Nephron (organoid): ENCODE measurements around the gene PRAMEF18.
"Not testable (repeated sequence)": the region's sequence is repeated elsewhere in the genome, so short reads cannot be mapped to it uniquely, and the experiment has no call there.

Source experiments
- H3K27ac Mint-ChIP-seq, 3 experiments: 2 replicates each; pipeline ENCODE4 v1.8.0; 2020; ENCODE audit warnings: mixed read lengths in 3 of 3, mild to moderate bottlenecking in 2 of 3, moderate library complexity in 1 of 3
- H3K27me3 Mint-ChIP-seq: 2 replicates; pipeline ENCODE4 v1.8.0; 2021; ENCODE audit warnings: low read depth, mild to moderate bottlenecking, moderate library complexity, mixed read lengths
- H3K36me3 Mint-ChIP-seq: 2 replicates; pipeline ENCODE4 v1.8.0; 2020; ENCODE audit warnings: low read depth, mixed read lengths
- H3K4me1 Mint-ChIP-seq: 2 replicates; pipeline ENCODE4 v1.8.0; 2020; ENCODE audit warnings: mixed read lengths
- H3K4me3 Mint-ChIP-seq, 3 experiments: 2 replicates each; pipeline ENCODE4 v1.8.0; 2020; ENCODE audit warnings: mild to moderate bottlenecking in 3 of 3, mixed read lengths in 3 of 3, moderate library complexity in 2 of 3
- H3K9me3 Mint-ChIP-seq: 2 replicates; pipeline ENCODE4 v1.8.0; 2020; ENCODE audit warnings: mixed read lengths
- TF ChIP-seq, protein P1 (sequence below), 3 experiments: fragments of 200-600 bp; sonication (generic); IDR thresholded peaks; one replicate each; pipeline ENCODE4 v1.5.0; 2021; ENCODE audit warnings: antibody characterized with exemption in 3 of 3; ENCODE audit not compliant: unreplicated experiment in 3 of 3

Gene PRAMEF18

DNA sequence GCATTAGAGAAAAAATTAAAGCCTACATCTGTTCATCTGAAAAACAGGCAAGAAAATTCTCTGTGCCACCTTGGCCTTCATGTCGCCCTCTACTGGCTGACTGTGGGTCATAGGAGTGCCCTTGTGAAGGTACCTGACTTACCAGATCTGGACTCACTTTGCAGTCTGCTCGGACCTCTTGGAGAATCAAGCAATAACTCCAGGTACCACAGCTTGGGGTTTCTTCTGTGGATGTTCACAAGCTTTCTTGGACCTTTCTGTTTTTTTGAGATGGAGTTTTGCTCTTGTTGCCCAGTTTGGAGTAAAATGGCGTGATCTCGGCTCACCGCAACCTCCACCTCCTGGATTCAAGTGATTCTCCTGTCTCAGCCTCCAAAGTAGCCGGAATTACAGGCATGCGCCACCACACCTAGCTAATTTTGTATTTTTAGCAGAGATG is 2.4 kb upstream of the PRAMEF18 start:
- no peak overlapping the region for H3K4me3 Mint-ChIP-seq
- H3K27me3 Mint-ChIP-seq, result peaks cover 21% of the 10 kb centered on the region
- peaks cover 46% of the 10 kb centered on the region for H3K9me3 Mint-ChIP-seq
- H3K36me3 Mint-ChIP-seq, result no peaks in the 10 kb centered on the region
- no peak overlapping the region for H3K27ac Mint-ChIP-seq
- TF ChIP-seq, protein P1, sequence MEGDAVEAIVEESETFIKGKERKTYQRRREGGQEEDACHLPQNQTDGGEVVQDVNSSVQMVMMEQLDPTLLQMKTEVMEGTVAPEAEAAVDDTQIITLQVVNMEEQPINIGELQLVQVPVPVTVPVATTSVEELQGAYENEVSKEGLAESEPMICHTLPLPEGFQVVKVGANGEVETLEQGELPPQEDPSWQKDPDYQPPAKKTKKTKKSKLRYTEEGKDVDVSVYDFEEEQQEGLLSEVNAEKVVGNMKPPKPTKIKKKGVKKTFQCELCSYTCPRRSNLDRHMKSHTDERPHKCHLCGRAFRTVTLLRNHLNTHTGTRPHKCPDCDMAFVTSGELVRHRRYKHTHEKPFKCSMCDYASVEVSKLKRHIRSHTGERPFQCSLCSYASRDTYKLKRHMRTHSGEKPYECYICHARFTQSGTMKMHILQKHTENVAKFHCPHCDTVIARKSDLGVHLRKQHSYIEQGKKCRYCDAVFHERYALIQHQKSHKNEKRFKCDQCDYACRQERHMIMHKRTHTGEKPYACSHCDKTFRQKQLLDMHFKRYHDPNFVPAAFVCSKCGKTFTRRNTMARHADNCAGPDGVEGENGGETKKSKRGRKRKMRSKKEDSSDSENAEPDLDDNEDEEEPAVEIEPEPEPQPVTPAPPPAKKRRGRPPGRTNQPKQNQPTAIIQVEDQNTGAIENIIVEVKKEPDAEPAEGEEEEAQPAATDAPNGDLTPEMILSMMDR (IDR thresholded peaks at IDR 0.05; ENCODE audit: unreplicated experiment in 3 of 3), result no peak
- H3K4me1 Mint-ChIP-seq, result no peaks in the 10 kb centered on the region

DNA sequence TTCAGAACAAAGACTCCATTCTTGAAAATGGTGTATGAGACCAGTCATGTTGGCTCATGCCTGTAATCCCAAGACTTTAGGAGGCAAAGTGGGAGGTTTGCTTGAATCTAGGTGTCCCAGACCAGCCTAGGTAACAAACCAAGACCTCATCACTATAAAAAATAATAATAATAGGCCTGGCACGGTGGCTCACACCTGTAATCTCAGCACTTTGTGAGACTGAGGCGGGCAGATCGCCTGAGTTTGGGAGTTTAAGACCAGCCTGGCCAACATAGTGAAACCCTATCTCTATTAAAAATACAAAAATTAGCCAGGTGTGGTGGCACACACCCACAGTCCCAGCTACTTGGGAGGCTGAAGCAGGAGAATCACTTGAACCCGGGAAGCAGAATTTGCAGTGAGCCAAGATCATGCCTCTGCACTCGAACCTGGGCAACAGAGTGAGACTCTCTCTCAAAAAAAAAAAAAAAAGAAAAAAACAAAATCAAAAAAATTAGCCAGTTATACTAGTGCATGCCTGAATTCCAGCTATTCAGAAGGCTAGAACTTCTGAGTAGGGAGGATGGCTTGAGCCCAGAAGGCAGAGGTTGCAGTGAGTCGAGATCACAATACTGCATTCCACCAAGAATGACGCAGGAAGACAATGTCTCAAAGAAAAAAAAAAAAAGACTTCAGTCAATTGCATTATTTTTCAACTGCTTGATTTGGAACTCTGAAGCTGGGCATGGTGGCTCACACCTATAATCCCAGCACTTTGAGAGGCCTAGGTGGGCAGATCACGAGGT is 1.5 kb upstream of the PRAMEF18 start:
- not testable (repeated sequence) for H3K36me3 Mint-ChIP-seq, H3K4me1 Mint-ChIP-seq, H3K27ac Mint-ChIP-seq, H3K4me3 Mint-ChIP-seq
- peaks cover 21% of the 10 kb centered on the region for H3K27me3 Mint-ChIP-seq
- peaks cover 42% of the 10 kb centered on the region for H3K9me3 Mint-ChIP-seq

DNA sequence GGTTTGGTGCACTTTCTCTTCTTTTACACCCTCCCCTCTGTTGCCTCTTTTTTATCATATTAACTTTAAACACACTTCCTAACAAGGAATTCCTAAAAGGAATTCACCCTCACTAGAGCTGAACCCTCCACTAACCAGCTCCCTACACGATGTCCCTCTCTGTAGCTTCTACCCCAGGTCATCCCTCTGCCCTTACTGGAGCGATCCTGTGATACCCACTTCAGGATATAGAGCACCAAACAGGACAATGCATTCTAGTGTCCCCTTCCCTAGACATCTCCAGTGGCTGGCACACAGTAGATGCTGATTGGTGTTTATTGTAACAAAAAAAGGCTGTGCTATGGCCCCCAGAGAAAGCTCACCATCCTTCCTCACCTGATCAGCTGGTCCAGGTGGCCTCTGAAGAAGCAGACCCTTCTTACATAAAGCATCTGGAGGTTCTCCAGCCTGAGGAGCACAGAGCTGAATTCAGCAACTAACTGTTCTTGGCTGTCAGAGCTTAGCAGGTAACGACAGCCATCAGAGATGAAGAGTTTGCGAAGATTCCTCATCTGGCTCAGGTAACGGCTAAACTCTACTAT is 1.4 kb downstream of the PRAMEF18 start:
- no peak overlapping the region for H3K4me3 Mint-ChIP-seq
- H3K9me3 Mint-ChIP-seq, result peaks cover 26% of the 10 kb centered on the region
- H3K36me3 Mint-ChIP-seq, result no peaks in the 10 kb centered on the region
- TF ChIP-seq, protein P1 (IDR thresholded peaks at IDR 0.05; ENCODE audit: unreplicated experiment in 3 of 3), result no peak
- peaks cover 15% of the 10 kb centered on the region for H3K27me3 Mint-ChIP-seq
- no peaks in the 10 kb centered on the region for H3K4me1 Mint-ChIP-seq
- no peak overlapping the region for H3K27ac Mint-ChIP-seq

DNA sequence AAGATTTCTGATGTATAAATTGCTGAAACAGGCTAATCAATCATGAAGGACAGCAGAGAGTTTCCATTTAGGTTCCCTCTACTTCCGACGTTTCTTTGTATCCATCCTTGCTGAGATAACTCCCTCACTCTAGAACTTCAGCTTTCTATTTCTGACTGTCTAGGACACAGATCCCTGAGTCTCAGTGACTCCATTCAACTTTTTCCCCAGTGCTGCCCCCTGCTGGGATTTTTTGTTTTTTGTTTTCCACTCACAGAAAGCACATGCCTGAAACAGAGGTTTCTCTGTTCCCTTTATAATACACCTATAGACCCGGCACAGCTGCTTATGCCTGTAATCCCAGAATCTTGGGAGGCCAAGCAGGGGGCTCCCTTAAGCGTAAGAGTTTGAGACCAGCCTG is 3.2 kb downstream of the PRAMEF18 start:
- Mint-ChIP-seq H3K9me3 (peaks cover 16% of the 10 kb centered on the region), H3K27me3 (peaks cover 15% of the 10 kb centered on the region)
- not testable (repeated sequence) for H3K27ac Mint-ChIP-seq, H3K4me1 Mint-ChIP-seq, H3K36me3 Mint-ChIP-seq, H3K4me3 Mint-ChIP-seq

DNA sequence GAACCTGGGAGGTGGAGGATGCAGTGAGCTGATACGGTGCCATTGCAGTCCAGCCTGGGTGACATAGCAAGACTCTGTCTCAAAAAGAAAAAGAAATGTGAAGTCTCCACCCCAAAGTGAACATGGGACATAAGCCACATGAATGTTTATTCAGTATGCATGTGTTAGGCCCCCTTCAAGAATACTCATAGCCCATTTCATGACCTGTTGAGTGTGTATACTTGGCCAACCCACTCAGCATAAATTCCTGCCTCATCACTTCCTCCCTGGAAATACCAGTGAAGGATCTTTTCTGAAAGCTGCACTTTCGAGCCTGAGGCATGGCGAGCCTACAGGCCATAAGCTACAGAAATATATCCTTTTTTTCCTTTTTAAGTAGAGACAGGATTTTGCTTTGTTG is 6.8 kb downstream of the PRAMEF18 start:
- not testable (repeated sequence) for H3K36me3 Mint-ChIP-seq, H3K27me3 Mint-ChIP-seq, H3K4me1 Mint-ChIP-seq, H3K4me3 Mint-ChIP-seq, H3K9me3 Mint-ChIP-seq, H3K27ac Mint-ChIP-seq

DNA sequence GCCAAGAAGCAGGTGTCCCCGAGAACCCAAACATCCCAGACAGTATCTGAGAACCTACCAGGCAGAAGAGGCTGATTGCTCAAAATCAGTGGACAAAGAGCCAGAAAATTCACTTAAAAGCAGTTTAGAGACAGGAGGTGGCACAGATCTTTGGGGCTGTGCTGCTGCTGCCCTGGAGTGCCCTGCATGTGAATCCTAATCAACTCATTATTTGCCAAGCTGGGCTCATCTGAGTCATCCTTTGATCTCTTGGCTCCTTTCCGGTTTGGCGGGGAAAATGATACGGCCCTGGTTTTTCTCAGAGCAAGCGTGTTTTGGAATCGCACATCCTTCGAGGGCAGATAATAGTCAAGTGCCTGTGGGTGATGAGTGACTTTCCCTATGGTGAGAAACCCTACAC is 9.3 kb downstream of the PRAMEF18 start:
- not testable (repeated sequence) for H3K27me3 Mint-ChIP-seq, H3K9me3 Mint-ChIP-seq, H3K4me3 Mint-ChIP-seq, H3K27ac Mint-ChIP-seq, H3K4me1 Mint-ChIP-seq, H3K36me3 Mint-ChIP-seq

DNA sequence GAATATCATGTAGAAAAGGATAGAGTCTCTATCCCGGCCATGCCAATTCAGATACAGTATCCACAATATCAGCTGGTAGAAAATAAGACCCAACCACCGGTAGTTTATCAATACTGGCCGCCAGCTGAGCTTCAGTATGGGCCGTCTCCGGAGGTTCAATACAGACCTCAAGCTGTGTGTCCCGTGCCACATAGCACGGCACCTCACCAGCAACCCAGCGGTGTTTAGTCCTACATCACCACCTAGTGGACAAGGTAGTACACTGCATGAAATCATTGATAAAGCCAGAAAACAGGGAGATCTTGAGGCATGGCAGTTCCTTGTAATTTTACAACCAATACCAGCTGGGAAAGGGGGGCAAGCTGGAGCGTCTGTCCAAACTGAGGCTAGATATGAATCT is 17.2 kb downstream of the PRAMEF18 start:
- H3K36me3 Mint-ChIP-seq, H3K9me3 Mint-ChIP-seq, H3K4me1 Mint-ChIP-seq, H3K27ac Mint-ChIP-seq, H3K27me3 Mint-ChIP-seq, H3K4me3 Mint-ChIP-seq: not testable (repeated sequence)

DNA sequence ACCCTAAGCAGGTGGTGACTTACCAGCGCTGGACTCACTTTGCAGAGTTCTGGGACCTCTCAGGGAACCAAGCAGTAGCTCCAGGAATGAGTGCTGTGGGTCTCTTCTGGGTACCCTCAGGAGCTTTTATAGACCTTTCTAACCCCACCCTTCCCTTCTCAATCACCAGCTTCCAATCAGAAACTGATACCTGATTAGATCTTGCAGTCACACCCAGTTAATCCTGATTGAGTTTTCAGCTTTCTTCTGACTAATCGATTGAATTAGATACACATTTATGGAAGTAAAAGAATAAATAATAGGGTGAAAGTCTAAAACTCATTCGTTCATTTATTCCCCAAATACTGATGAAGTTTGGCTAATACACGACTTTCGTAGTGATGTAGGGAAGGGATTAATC is 24.6 kb downstream of the PRAMEF18 start, which contains the start of gene PRAMEF13:
PRAMEF13 (minus strand) TSS at position 101 of the 400 bp plus-strand sequence. CDS start 1,820 bp downstream, outside the sequence.
- H3K27me3 Mint-ChIP-seq, H3K4me3 Mint-ChIP-seq, H3K9me3 Mint-ChIP-seq, H3K4me1 Mint-ChIP-seq, H3K27ac Mint-ChIP-seq, H3K36me3 Mint-ChIP-seq: not testable (repeated sequence)
